WTC11 (cell line): ENCODE data around the gene KRTAP9-6.

Source experiments
- CBFB ChIP-seq: sonication (generic); formaldehyde crosslinking; IDR thresholded peaks from 2 replicates; pipeline ENCODE4 v1.8.1; 2022; ENCODE audit warnings: mild to moderate bottlenecking, low read depth, missing genetic modification reagents
- FOXJ3 ChIP-seq: sonication (generic); formaldehyde crosslinking; IDR thresholded peaks from 2 replicates; pipeline ENCODE4 v1.9.0; 2021; ENCODE audit warnings: missing genetic modification reagents, mild to moderate bottlenecking, borderline replicate concordance
- RELA ChIP-seq: sonication (generic); formaldehyde crosslinking; IDR thresholded peaks from 2 replicates; pipeline ENCODE4 v1.8.1; 2022; ENCODE audit warnings: missing genetic modification reagents, mild to moderate bottlenecking, borderline replicate concordance
- TCF7 ChIP-seq: sonication (generic); formaldehyde crosslinking; IDR thresholded peaks from 2 replicates; pipeline ENCODE4 v1.8.0; 2022; ENCODE audit warnings: mild to moderate bottlenecking, low read depth, missing genetic modification reagents, moderate library complexity
- ZNF121 ChIP-seq: sonication (generic); formaldehyde crosslinking; IDR thresholded peaks from 2 replicates; pipeline ENCODE4 v1.8.0; 2023; ENCODE audit warnings: missing genetic modification reagents
- TF ChIP-seq, protein P1 (sequence below): fragments of 200-600 bp; IDR thresholded peaks from 2 replicates; pipeline ENCODE4 v1.8.0; 2022; ENCODE audit warnings: antibody characterized with exemption
- TF ChIP-seq, protein P2 (sequence below): sonication (generic); formaldehyde crosslinking; conservative IDR thresholded peaks from 2 replicates; pipeline ENCODE4 v1.8.1; 2022; ENCODE audit warnings: mild to moderate bottlenecking, missing genetic modification reagents
- TF ChIP-seq, protein P3 (sequence below): sonication (generic); formaldehyde crosslinking; IDR thresholded peaks from 2 replicates; pipeline ENCODE4 v1.8.1; 2022; ENCODE audit warnings: low read depth, missing genetic modification reagents, borderline replicate concordance
- TF ChIP-seq, protein P4 (sequence below): sonication (generic); formaldehyde crosslinking; IDR thresholded peaks from 2 replicates; pipeline ENCODE4 v1.8.1; 2023; ENCODE audit warnings: mild to moderate bottlenecking, missing genetic modification reagents, moderate library complexity

DNA sequence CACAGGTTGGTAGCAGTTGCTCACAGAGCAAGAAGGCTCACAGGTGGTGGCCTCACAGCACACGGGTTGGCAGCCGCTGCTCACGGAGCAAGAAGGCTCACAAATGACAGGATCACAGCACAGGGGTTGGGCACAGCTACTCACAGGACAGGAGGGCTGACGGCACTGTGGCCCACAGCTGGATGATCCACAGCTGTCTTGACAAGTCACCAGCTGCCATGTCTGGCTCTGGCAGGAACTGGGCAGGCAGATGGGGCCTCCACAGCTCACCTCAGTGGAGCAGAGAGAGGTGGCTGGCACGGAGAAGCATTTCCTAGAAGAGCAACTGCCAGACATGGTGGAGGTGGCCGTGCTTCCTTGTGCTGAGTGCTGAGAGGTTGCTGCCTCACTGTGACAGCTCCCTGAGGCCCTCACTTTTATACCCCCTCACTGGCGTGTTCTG lies 43.8 kb downstream of the KRTAP9-6 start, which contains the start of gene KRTAP16-1:
- TF ChIP-seq, protein P1, sequence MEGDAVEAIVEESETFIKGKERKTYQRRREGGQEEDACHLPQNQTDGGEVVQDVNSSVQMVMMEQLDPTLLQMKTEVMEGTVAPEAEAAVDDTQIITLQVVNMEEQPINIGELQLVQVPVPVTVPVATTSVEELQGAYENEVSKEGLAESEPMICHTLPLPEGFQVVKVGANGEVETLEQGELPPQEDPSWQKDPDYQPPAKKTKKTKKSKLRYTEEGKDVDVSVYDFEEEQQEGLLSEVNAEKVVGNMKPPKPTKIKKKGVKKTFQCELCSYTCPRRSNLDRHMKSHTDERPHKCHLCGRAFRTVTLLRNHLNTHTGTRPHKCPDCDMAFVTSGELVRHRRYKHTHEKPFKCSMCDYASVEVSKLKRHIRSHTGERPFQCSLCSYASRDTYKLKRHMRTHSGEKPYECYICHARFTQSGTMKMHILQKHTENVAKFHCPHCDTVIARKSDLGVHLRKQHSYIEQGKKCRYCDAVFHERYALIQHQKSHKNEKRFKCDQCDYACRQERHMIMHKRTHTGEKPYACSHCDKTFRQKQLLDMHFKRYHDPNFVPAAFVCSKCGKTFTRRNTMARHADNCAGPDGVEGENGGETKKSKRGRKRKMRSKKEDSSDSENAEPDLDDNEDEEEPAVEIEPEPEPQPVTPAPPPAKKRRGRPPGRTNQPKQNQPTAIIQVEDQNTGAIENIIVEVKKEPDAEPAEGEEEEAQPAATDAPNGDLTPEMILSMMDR: no peak
- TF ChIP-seq, protein P2, sequence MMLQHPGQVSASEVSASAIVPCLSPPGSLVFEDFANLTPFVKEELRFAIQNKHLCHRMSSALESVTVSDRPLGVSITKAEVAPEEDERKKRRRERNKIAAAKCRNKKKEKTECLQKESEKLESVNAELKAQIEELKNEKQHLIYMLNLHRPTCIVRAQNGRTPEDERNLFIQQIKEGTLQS (CRISPR knock-in tag): no peak
- TF ChIP-seq FOXJ3 (CRISPR knock-in tag) (no peak), RELA (CRISPR knock-in tag) (no peak), TCF7 (CRISPR knock-in tag) (no peak), ZNF121 (CRISPR knock-in tag) (no peak), CBFB (no peak)
- TF ChIP-seq, protein P3, sequence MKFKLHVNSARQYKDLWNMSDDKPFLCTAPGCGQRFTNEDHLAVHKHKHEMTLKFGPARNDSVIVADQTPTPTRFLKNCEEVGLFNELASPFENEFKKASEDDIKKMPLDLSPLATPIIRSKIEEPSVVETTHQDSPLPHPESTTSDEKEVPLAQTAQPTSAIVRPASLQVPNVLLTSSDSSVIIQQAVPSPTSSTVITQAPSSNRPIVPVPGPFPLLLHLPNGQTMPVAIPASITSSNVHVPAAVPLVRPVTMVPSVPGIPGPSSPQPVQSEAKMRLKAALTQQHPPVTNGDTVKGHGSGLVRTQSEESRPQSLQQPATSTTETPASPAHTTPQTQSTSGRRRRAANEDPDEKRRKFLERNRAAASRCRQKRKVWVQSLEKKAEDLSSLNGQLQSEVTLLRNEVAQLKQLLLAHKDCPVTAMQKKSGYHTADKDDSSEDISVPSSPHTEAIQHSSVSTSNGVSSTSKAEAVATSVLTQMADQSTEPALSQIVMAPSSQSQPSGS (CRISPR knock-in tag): no peak
- TF ChIP-seq, protein P4, sequence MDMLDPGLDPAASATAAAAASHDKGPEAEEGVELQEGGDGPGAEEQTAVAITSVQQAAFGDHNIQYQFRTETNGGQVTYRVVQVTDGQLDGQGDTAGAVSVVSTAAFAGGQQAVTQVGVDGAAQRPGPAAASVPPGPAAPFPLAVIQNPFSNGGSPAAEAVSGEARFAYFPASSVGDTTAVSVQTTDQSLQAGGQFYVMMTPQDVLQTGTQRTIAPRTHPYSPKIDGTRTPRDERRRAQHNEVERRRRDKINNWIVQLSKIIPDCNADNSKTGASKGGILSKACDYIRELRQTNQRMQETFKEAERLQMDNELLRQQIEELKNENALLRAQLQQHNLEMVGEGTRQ (CRISPR knock-in tag): no peak
